GM21360 (cell line): ENCODE data around the gene OR5D16.
"Not testable (repeated sequence)": the region's sequence is repeated elsewhere in the genome, so short reads cannot be mapped to it uniquely, and the experiment has no call there.

Experiments used
- ATAC-seq: cut with Tn5 transposase; IDR thresholded peaks from one replicate; pipeline ENCODE4 v1.9.1; 2021; ENCODE audit warnings: mild to moderate bottlenecking, moderate library complexity; ENCODE audit not compliant: unreplicated experiment

OR5D16 gene

DNA sequence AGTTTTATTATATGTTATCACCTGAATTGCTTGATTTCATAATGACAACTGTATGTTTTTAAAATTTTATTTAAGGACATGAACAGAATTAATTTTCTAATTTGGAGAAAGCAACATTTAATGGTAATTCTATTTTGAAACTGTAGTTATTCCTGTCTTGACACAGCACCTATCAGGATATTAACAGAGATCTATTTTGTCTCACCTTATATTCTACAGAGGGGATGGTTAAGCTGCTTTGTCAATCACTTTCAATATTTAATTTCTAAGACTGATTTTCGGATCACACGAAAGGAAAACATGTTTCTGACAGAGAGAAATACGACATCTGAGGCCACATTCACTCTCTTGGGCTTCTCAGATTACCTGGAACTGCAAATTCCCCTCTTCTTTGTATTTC, at the start of gene OR5D16:
TSS of gene OR5D16 (plus strand) at position 301 of the 400 bp plus-strand sequence. CDS start at position 301, 0 bp downstream.
- ATAC-seq: no peak

DNA sequence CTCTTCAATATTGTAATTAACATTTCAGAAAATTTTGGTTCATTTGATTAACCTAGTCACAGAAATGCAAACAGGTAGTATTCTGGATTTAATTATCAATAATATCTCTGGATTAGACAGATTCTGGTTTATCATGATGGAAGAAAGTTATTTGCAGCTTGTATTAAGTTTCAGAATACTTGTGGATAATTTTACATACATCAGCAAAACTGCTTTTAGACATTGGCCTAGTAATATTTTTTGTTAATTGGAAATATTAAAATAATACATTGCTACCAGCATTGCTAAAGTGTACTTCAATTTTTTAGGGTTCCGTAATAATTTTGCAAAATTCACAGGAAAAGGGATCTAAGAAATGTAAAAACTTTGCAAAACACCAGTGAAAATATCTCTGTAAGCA, 46.9 kb upstream of the OR5D16 start:
- ATAC-seq: no peak

DNA sequence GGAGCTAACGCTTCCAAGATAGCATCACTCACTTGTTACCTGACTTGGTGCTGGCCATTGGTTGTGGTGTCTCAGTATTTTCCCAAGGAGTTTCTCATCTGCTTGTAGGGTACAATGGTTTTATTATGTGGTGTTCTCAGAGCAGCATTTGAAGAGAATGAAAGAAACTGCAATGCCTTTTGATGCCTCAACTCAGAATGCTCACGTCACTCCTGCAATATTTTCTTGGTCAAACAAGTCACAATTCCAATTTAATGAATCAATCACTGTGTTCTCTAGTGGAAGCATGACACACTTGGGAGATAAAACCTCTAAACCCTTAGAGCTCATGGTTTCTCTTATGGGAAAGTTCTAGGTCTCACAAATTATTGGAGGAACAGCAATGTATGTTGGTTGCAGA, 45.2 kb upstream of the OR5D16 start:
- ATAC-seq: no peak

DNA sequence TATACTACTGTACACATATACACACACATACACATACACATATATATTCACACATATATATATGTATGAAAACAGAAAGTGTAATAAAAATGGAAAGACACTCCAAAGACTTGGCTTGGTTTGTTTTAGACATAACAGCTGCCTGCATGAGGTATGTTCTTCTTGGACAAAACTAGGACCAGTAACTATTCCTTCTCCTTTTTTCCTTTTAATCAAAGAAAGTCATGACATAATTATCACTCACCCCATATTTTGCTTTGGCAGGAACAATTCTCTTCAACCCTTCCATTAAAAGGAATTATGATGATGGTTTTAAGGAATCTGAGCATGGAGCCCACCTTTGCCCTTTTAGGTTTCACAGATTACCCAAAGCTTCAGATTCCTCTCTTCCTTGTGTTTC, 43.3 kb upstream of the OR5D16 start, which contains the start of gene OR5D14:
TSS of gene OR5D14 (plus strand) at position 301 of the 400 bp plus-strand sequence. CDS start at position 301, 0 bp downstream.
- no peak for ATAC-seq

DNA sequence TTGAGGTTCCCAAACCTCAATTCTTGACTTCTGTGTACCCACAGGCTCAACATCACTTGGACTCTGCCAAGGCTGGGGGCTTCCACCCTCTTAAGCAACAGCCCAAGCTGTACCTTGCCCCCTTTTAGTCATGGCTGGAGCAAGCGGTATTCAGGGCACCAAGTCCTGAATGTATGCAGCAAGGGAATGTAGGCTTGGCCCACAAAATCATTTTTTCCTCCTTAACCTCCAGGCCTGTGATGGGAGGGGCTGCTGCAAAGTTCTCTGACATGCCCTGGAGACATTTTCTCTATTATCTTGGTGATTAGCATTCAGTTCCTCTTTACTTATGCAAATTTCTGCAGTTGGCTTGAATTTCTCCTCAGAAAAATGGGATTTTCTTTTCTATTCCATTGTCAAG, 32.3 kb upstream of the OR5D16 start:
- ATAC-seq: no peak

DNA sequence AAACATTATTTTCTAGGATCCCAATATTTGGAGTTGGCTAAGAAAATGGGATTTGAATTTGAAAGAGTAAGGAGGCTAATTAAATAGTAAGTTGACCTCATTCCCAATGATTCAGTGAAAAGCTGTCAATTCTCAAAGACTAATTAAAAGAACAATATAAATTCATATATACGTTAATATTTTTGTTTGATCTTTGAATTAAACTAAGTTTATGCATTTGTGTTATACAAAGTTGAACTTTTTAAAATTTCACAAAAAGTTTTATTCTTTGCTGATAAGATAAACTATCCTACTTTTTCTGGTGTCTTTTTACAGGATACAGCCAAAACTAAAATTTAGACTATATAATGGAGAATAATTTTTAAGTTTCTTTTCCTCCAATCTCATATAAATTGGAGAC, 27.5 kb upstream of the OR5D16 start, which contains the start of gene OR5L1:
TSS of gene OR5L1 (plus strand) at position 301 of the 400 bp plus-strand sequence. CDS start 100 bp downstream, outside the sequence.
- no peak for ATAC-seq

DNA sequence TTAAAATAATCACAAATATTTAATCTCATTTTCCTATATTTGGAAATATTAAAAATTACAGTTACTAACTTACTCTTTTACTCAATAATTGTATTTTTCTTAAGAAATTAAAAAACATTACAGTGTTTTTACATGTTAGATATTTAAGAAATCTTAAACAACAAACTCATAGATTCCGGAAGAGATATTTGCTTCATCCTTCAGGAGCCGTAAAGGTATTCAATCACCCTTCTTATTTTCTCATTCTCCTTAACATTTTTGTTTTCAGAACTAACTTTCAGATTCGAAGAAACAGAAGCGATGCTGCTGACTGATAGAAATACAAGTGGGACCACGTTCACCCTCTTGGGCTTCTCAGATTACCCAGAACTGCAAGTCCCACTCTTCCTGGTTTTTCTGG, 19.2 kb upstream of the OR5D16 start, which contains the start of gene OR5D18:
TSS of gene OR5D18 (plus strand) at position 301 of the 400 bp plus-strand sequence. CDS start at position 301, 0 bp downstream.
- no peak for ATAC-seq

DNA sequence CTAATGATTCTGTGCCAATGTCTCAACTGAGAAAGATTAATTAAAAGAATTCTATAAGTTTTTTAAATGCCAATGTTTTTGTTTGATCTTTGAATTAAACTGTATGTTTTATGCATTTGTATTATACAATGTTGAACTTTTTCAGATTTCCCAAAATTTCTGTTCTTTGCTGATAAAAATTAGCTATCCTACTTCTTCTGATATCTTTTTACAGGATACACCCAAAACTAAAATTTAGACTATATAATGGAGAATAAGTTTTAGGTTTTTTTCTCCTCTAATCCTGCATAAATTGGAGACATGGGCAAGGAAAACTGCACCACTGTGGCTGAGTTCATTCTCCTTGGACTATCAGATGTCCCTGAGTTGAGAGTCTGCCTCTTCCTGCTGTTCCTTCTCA, 11.6 kb upstream of the OR5D16 start, which contains the start of gene OR5L2:
TSS of gene OR5L2 (plus strand) at position 301 of the 400 bp plus-strand sequence. CDS start at position 301, 0 bp downstream.
- no peak for ATAC-seq

DNA sequence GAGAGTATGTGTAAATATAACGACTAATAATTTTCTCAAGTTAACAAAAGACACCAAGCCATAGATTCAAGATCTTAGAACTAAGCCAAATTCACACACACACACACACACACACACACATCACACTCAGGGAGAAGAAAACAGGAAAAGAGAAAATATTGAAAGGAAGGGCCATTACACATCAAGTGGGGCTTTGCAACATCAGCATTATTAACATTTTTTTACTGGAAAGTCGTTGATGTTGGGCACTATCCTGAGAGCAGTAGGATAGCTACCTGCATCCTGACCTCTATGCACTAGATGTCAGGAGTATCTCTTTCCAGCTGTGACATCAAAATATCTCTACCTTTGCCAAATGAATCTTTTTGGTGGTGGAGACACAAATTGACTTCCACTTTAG, 8.9 kb downstream of the OR5D16 start:
- no peak for ATAC-seq

DNA sequence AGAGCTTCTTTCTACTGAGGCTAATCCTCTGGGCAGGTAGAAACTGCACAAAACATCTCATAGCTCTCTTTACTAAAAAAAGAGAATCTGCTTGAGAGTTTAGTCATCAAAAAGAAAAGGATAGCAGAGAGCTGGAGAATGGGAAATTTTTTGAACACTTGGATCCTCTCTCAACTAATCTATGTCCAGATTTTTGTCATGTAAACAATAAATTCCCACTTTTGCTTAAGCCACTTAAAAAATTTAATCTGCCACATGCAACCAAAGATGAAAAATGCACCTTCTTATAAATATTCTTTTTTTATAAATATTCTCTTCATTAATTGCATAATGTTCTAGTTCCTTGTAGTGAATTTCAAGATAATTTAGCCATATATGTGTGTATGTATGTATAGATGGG, 10.5 kb downstream of the OR5D16 start:
- no peak for ATAC-seq

DNA sequence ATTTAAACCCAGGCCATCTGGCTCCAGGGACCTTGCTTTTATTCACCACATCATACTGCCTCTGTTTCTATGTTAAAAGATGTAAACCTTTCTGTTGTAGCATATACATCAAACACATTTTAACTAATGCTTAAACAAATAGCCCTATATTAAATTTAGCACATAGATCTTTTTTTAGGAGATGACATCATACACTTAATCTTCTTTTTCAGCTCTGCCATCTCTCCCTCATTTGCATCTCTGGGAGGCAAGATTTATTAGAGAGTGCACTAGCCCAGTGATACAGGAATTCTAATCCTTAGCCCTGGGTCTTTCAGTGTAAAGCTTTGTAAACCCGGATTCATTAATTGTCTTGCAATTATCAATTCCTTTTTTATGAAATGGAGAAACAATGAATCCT, 13.6 kb downstream of the OR5D16 start:
- ATAC-seq: no peak

DNA sequence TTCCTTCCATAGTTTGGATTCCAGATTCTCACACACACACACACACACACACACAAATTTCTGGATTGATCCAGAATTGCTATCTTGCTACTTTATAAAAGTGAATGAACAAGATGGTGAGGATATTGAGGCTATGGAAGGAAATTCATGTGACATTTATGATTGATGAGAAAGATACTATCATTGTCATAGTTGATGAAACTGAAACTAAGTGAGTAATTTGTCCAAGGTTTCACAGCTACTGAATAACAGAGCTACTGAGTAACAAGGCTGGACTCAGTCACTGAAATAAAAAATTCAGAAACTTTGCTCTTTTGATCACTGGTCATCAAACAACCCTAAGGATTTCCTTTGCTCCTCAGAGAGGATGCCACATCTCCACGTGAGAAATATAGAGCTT, 16.2 kb downstream of the OR5D16 start:
- peak; percentile 64 for ATAC-seq

DNA sequence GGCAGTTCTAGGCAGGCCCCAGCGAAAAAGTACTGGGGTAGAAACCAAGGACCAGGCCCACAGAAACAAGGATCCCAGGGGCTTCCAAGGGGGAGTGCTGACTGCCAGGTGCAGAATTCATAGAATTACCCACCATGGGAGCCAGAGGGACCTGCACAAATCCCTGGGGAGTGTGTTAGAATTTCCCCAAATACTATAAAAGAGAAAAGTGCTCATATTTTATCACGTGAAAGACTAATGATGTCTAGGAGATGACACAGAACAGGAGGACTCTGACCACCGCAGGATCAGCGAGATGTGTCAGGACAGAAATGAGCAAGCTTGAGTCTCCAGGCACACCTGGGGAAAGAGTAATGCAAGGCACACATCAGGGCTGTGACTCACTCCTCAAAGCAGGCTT, 28.8 kb downstream of the OR5D16 start:
- ATAC-seq: not testable (repeated sequence)

DNA sequence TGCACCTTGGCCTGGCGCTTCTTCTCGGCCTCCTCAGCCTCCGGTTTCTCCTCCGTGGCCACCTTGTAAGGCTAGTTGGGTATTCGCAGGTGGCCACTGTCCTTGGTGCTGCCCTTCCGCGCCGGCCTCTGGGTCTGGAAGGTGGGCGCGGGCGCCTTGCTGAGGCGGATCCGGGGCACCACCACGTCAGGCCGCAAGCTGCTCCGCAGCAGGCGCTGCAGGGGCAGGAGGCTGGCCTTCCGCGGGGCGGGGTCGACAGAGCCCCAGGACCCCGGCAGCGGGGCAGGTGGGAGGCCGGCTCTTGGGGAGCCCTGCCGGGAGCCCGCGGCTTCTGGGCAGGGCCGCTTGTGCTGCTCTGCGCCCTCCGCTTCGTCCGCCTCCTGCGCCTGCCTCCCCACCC, 34.2 kb downstream of the OR5D16 start:
- ATAC-seq: not testable (repeated sequence)

DNA sequence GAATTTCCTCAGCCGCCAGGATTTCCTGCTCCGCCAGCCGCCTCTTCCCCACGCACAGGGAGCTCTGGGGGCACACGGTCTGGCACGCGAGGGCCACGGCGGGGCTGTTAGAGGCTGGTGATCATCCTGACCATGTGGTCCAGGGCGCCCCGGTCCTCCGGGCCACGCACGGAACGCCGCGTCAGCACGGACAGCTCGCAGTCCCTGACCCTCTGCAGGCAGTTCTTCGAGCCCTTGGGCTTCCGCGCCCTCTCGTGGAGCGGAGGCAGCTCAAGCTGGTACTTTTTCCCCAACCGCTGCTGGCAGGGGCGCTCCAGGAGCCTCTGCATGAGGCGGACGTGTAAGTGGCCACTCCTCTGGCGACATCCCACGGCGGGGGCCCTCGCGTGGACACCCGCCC, 34.6 kb downstream of the OR5D16 start:
- ATAC-seq: not testable (repeated sequence)

DNA sequence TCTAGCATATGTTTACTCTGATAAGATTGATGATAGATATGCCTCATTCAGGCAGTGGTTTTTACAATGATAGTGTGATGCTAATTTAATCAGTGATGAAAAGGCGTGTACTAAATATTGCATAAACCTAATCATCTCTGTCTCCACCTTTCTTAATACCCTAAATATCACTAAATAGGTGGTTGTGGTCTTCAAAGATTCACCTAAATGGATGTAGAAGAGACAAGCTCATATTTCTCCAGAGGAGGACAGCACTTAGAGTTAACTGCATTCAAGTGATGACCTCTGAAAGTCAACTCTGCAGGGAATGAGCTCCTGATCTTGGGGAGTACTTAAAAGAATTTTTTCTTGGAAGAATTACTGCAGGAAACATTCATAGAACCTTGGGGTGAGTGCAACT, 44.4 kb downstream of the OR5D16 start, which contains the start of gene TRIM51:
TSS of gene TRIM51 (plus strand) at position 301 of the 400 bp plus-strand sequence. CDS start 2,132 bp downstream, outside the sequence.
- not testable (repeated sequence) for ATAC-seq

DNA sequence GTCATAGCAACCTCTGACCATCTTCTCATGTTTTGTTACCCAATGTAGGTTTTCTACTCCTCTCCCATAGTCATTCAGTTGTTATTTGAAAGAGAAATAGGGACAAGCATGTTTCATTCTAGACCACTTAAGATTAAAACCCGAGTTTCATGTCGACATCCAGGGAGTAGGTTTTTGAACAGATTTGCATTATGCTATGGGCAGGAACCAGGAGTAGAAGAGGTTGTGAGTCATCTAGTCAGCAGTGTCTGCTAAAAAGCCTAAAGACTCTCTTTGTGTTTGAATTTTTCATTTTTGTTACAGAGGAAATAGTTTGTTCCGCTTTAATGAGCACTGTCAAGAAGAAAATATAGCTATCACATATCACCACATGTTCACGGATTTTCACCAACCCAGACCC, 46.4 kb downstream of the OR5D16 start:
- ATAC-seq: not testable (repeated sequence)

DNA sequence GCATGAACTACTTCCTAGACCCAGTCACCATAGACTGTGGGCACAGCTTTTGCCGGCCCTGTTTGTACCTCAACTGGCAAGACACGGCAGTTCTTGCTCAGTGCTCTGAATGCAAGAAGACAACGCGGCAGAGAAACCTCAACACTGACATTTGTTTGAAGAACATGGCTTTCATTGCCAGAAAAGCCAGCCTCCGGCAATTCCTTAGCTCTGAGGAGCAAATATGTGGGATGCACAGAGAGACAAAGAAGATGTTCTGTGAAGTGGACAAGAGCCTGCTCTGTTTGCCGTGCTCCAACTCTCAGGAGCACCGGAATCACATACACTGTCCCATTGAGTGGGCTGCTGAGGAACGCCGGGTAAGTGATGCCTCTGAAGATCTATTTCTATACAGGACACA, 46.9 kb downstream of the OR5D16 start:
- ATAC-seq: not testable (repeated sequence)
